Ishikawa (cell line): ENCODE measurements around the gene ZNF747.

ENCODE experiments used
- CEBPB ChIP-seq: IDR thresholded peaks from 2 replicates; pipeline ENCODE4 v1.6.1; 2012
- EGR1 ChIP-seq: IDR thresholded peaks from 2 replicates; pipeline ENCODE4 v1.6.1; 2012
- EP300 ChIP-seq: IDR thresholded peaks from 2 replicates; pipeline ENCODE4 v1.6.1; 2012; ENCODE audit warnings: borderline replicate concordance
- RAD21 ChIP-seq: IDR thresholded peaks from 2 replicates; pipeline ENCODE4 v1.6.1; 2012; ENCODE audit warnings: low read depth
- TAF1 ChIP-seq: IDR thresholded peaks from 2 replicates; pipeline ENCODE4 v1.6.1; 2012; ENCODE audit warnings: low read depth, mild to moderate bottlenecking
- TCF12 ChIP-seq: IDR thresholded peaks from 2 replicates; pipeline ENCODE4 v1.6.1; 2012; ENCODE audit warnings: low read depth
- YY1 ChIP-seq: IDR thresholded peaks from 2 replicates; pipeline ENCODE4 v1.6.1; 2012; ENCODE audit warnings: low read depth
- ZBTB7A ChIP-seq: IDR thresholded peaks from 2 replicates; pipeline ENCODE4 v1.6.1; 2012; ENCODE audit warnings: low read depth
- TF ChIP-seq, protein P1 (sequence below): IDR thresholded peaks from 2 replicates; pipeline ENCODE4 v1.6.1; 2012
- TF ChIP-seq, protein P2 (sequence below): IDR thresholded peaks from 2 replicates; pipeline ENCODE4 v1.6.1; 2012

- TF ChIP-seq EGR1 (no peak), EP300 (no peak), TCF12 (no peak), RAD21 (no peak), YY1 (no peak), TAF1 (no peak), CEBPB (no peak), ZBTB7A (no peak)
- TF ChIP-seq, protein P1, sequence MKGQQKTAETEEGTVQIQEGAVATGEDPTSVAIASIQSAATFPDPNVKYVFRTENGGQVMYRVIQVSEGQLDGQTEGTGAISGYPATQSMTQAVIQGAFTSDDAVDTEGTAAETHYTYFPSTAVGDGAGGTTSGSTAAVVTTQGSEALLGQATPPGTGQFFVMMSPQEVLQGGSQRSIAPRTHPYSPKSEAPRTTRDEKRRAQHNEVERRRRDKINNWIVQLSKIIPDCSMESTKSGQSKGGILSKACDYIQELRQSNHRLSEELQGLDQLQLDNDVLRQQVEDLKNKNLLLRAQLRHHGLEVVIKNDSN: no peak
- TF ChIP-seq, protein P2, sequence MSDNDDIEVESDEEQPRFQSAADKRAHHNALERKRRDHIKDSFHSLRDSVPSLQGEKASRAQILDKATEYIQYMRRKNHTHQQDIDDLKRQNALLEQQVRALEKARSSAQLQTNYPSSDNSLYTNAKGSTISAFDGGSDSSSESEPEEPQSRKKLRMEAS: no peak
These were observed 18.8 kb upstream of the ZNF747 start for GRCh38 chr16:30553393-30553899.
